ENCODE measurements around the gene ARHGAP42.
A peak's percentile ranks its signal among the peaks of the same experiment; 100 is the strongest.

Gene ARHGAP42

DNA sequence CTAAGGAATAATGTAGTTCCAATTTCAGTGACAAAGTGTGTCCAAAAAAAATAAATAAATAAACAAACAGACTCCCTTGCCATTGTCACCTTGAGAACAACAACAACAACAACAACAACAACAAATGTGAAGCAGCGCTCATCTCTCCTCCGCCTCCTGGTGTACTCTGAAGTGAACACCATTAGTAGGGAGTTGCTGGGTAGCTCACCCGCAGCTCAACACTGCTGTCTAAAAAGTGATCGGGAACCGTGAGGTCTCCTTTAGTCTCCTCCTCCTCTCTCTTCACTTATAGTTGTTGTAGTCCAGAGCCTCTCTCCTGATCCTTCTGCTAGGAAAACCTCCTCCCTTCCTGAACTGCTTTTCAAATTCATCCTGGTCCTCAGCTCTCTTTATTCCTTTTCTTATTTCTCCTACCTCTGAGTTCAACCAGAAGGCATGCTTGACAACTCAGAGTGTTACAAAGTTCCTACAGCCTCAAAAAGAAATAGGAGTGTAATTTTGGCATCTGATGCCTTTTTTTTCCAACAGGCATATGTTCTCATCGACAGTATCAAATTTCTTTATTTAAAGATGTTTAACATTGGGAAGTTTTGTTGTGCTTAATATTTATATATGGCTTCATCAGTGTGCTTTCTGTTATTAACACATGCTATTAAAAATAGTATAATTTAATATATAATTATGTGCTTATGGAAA, 227.5 kb downstream of the ARHGAP42 start:
- no peak for DNase-seq

DNA sequence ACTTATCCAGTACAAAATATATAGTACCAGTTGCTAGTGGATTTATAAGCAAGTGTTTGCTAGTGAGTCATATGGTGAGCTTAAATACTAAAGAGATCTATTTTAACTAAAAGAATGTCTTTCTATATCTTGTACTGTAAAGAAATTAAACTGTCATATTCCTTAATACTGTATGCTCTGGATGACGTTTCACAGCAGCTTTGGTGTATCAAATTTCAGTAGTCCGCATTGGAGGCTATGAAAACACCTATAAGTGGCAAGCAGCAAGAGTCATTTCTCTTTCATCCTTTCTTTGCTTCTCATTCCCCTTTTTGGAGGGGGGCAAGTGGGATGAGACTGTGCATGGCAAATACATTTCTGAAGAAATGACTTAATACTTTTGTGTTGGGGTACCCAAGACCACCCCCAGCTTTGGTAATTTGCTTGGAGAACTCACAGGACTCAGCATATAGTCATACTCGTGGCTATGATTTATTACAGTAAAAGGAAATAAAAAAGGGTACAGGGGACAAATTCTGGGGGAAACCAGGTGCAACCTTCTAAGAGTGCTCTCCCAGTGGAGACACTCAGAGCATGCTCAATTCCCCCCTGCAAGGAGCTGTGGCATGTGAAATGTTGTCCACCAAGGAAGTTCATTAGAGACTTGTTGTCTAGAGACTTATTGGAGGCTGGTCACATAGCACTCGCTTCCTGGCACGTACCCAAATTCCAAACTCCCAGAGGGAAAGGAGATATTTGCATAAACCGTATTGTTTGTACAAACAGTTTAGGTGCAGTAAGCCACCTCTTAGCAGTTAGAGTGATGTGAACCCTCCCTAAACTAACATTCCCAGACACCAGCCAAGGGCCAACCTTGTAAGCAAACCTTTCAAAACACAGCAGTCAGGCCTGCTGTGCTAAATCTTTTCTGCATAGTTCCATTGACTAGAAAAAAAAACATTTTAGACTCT, 231.7 kb downstream of the ARHGAP42 start:
- peak in 8 of 56 donors; percentile 5 to 27 (median 15) for DNase-seq

DNA sequence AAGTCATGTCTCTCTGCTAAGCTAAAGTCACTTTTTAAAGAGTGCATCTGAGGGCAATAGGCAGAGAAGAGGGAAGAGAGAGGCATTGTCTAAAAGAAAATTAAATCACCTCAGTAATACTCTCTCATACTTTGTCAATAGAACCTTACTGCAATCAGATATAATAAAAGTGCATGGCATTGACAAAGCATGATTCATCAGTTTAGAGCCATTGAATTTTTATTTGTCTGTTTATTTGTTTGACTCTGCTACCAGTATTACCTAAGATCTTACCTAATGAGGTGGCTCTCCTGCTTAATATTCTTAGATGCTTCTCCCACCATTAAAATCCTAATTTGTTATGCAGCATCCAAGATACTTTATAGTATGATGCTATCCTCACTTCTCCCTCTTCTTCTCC, 233.5 kb downstream of the ARHGAP42 start:
- DNase-seq, result no peak

DNA sequence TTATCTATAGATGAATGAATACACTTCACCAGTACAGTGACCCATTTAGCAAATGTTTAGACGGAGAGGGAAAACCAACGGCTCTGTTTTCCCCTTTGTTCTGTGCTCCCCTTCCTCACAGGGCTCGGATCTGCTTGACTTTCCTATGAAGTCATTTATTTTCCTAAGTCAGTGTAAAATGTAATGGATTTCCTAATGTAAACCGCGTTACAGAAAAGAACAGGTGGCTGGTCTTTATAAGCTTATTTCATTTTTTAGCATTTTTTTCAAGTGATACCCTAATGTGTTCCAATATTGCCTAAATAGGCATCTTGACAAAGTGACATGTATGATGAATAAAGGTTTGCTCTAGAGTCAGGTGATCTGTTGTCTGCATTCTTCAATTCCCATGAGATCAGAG, 235.0 kb downstream of the ARHGAP42 start:
- no peak for DNase-seq

DNA sequence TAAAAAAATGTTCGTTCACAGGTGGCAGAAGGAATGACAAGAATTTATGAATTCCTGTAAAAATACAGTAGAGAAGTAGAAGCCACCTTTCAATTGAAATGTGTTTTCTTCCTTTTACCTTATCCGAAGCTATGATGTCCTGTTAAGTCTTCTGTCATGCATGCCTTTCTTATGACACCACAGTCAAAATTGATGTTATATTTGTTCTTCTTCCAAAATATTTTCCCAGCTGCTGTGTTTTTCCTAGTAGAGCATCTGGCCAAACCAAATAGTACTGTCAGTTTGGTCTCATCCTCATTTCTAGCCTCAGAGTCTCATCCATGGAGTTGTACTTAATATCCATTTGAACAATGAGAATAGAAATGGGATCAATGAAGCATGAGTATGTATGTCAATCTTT, 236.5 kb downstream of the ARHGAP42 start:
- no peak for DNase-seq

DNA sequence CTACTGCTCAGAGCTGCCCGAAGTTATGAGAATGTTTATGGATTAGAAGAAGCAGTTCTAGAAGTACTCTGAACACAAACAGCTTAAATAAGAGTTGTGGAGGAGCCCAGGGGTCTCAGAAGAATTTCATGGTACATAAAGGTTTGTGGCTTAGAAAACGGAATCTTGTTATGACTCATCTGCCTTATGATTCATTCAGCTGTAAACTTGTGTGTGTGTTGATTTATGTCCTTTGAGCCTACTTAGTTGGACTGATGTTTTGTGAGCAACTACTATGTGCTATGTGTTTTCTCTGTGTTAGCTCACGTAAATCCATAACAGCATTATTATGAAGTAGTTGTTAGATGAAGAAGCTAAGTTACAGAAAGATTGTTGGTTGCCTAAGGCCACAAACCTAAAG, 238.8 kb downstream of the ARHGAP42 start:
- DNase-seq, result no peak

DNA sequence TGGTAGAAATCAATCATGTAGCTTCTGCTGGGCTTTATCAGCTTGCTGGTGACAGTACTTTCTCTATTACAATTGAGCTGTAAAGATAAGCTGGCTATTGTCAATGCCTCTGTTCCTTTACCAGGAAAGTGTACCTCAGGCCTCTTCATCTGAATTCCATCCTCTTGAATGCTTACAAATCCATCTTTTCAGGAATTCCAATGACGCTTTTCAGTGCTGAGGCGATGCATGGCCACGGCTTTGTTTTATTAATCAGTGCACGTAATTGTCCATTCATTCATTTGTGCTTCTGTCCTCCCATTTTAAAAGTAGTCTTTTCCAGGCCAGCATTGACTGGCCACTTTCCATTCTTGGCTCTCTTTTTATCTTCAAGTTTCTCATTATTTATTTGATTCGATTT, 240.5 kb downstream of the ARHGAP42 start:
- no peak for DNase-seq

DNA sequence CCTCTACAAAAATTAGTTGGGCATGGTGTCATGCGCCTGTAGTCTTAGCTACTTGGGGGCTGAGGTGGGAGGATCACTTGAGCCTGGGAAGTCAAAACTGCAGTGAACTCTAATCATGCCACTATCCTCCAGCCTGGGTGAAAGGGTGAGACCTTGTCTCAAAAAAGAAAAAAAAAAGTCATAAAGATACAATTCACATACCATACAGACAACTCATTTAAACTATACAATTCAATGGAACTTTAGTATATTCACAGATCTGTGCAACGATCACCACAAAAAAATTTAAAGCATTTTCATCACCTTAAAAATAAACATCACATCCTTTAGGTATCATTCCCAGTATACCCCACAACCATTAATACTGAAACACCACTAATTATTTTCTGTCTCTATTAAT, 241.3 kb downstream of the ARHGAP42 start:
- no peak for DNase-seq

DNA sequence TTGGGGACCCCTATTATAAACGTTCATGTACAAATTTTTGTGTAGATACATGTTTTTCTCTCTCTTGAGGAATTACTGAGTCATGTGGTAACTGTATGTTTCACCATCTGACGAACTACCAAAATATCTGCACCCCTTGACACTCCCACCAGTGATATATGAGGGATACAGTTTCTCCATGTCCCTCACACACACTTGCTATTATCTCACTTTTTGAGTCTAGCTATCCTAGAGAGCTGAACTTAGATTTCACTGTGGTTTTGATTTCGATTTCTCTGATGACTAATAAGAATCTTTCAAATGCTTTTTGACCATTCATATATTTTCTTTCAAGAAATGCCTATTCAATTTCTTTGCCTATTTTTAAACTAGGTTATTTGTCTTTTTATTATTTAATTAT, 242.3 kb downstream of the ARHGAP42 start:
- no peak for DNase-seq

DNA sequence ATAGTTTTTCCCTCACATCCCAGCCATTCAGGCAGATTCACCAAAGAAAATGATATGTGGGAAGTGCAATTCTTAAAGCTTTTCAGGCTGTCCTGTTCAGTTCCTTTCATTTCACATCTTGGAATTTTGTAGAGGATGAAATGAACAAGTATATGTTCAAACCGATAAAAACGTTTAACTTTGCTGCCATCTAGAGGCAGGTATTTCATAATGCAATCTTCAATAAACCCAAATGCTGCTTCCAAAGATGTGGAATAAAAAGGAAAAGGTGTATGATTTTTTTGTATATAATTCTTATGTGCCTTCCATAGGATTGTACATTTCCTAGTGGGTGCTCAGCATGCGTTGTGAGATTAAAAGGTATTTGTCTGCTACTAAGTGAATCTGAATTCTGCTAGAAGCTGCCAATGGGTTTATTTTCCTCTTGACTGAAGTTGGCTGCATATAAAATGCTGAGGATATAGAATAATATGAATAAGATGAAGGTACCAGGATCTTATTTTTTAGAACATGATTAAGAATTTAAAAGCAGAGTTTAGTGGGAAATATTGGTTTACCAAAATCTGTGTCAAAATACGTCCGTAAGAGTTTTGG, 243.2 kb downstream of the ARHGAP42 start:
- DNase-seq, result no peak

DNA sequence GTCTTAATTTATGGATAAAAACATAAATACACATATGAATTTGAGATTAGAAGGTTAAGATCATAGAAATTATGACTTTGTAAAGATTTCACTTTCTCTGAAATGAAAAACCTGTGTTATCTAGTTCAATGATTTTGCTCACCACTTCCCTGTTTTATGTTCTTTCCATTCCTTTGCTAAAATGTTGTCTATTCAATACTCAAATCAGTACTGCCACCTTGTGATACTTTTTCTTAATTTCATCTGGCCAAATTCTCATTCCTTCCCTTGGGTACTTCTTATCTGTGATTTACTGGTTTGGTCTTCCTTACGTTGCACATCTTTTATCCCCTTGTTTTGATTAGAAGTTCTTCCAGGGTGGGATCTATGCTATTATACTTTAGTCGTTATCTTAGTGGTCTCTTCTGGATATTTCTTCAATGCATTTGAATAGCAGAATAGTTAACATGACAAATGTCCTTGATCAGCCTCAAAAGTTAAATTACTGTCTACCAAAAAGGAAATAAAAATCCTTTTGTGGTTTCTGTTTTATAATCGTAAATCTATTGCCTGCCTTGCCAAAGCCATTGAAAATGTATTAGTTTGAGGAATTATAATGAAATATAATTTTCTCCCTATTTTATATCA, 245.5 kb downstream of the ARHGAP42 start:
- DNase-seq, result no peak

DNA sequence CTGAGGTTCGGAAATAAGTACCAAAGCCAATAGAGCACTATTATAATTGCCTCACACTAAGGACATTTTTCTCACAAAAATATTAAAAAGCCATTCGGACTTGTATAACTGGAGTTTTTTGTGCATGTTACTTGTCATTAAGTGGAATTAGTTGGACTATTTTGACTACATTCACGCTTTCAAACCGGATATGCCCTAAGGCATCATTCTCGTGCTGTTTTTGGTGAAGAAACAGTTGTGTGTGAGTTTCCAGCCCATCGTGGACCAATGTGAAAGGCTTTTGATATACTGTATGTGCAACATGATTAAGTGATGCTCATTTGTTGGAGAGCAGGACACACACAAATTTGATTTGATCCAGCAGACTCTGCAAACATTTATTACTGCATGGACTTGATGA, 249.7 kb downstream of the ARHGAP42 start:
- DNase-seq, result no peak

DNA sequence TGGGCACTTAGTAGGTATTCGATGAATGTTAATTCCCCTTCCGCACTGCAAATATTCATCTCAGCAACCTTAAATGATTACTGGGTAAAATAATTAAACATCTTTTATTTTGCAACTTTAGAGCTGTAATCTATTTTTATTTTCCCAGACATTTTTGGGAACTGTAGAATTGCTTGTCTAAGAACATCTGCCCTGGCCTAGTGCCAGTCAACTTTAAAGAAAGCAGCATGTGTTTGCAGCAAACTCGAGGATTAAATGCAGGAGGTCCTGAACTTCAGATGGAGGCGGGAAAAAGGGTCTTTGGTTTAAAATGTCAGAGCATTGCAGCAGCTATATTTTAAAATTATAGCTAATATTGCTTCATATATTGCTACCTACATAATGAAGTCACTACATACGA, 252.5 kb downstream of the ARHGAP42 start:
- no peak for DNase-seq

DNA sequence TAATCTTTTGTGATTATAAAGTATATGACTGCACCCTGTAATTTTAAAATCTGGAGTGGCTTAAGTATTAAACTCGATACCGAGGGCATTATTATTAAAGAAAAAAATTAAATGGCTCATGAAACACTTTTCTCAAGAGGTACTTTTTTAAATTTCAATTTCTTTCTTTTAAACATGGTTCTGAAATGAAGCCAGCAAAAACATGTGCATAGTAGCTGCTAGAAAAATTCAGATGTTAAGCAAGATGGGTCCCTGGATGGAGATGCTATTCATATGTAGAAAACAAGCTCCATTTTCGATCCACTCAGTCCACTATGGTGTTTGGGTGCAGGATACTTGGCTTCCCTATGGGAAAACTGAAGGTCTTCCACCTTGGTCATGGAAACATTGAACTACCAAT, 253.0 kb downstream of the ARHGAP42 start:
- DNase-seq, result no peak

DNA sequence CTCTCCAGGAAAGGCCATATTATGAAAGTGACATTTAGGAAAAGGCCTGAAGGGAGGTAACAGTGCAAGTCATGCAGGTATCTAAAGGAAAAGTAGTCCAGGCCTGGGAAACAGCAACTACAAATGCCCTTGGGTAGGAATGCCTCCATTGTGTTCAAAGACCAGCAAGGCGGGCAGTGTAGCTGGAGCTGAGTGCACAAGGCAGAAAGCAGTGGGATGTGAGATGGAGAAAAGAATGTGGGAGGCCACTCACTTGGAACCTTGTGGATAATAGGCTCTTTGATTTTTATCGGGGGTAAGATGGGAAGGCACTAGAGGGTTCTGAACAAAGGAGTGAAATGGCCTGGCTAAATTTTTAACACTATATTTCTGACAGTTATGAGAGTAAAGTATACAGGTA, 253.9 kb downstream of the ARHGAP42 start:
- no peak for DNase-seq

DNA sequence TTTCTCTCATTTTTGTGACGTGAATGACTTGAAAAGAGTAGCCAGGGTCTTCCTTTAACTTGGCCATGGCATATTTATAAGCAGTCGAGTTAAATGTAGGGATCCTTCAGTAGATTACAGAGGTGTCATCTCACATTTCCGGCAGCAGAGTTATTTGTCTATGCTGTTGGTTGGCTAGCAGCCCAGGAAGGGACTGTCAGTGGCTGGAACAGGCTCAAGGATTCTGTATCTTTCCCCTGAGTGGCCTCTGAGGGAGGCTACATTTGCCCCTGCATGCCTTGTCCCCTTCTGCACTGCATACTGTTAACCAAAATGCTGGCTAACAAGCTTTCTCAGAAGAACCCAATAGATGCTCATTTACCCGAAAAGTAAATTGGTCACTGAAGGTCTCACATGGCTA, 254.9 kb downstream of the ARHGAP42 start:
- no peak for DNase-seq

DNA sequence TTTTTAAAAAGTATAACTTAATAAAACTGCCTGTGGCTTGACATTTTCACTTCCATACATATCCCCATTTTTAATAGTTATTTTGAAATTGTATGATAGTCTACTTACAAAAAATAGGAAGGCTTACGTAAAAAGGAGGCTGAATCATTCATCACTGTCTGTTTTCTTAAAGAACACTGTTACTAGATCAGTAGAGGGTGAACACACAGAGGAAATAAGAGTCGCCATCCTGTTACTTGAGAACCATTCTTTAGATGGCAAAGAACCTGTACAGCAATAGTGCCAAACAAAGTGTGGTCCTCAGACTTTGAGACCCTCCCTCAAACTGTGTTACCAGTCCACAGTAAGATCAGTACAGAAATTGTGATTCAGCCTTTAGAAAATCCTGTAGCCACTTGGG, 261.8 kb downstream of the ARHGAP42 start:
- no peak for DNase-seq

DNA sequence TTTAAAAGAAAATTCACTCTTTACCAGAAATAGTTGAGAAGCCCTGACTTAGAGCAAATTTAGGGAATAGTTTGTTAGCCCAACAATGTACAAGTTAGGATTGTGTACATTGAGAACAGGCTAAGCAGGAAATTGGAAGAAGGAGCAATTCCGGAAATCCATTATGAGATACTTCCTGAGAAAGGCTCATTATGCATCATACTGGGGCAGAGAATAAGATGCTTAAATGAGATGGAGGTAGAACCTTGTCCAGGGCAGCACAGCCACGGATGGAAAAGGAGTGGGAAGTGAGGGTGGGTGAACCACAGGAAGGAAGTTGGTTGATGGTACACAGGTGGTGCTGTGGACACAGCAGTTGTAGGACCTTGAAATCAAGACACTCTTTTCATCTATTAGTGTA, 262.4 kb downstream of the ARHGAP42 start:
- DNase-seq, result no peak

DNA sequence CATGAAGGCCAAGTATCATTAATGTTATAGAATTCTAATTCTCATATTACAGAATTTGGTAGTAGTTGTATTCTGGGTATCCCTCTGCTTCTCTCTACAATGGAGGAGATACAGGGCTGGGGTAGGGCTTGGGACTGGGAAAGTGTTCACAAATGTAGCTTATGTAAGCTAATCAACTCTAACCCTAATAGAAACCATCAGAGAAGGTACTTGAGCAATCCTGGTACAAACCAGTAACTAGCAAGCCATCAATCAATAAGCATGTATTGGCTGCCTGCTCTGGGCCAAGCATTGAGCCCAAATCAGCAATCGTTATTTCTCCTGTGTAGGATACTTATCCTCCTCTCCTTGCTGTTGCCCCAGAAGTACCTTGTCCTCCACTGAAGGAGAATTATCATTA, 268.2 kb downstream of the ARHGAP42 start:
- no peak for DNase-seq

DNA sequence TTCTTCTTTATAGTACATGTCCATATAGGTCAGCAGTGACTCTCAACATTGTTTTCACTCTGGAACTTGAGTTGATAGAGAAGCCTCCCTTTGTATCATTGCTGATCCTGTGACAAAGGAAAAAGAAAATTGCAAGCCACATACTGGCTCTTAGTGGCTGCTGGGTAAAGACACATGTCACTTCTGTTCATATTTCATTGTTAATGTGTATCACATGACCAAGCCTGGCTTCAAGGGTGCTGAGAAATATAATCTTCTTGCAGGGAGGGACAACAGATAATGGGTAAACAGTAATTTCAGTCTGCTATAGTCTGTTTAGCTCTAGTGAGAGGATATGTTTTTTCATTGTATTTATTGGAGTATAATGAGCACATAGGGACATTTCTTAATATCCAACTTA, 269.3 kb downstream of the ARHGAP42 start:
- DNase-seq, result no peak

DNA sequence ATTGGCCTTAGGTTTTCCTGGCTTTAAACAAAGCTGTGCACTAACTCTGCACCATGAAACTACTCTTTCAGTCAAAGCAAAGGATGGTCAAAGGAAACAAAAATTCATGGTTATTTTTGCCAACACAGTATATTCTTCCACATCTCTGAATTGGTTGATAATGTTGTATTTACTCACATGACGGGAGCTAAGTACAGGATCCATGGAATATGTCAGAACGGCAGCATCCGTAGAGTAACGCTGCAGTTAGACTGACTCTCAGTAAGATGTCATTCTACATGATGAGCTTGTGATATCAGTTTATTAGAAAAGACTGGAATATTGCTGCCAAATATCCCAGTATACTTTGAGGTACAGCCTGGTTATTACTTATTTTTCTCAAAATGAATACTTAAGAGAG, 270.4 kb downstream of the ARHGAP42 start:
- no peak for DNase-seq

DNA sequence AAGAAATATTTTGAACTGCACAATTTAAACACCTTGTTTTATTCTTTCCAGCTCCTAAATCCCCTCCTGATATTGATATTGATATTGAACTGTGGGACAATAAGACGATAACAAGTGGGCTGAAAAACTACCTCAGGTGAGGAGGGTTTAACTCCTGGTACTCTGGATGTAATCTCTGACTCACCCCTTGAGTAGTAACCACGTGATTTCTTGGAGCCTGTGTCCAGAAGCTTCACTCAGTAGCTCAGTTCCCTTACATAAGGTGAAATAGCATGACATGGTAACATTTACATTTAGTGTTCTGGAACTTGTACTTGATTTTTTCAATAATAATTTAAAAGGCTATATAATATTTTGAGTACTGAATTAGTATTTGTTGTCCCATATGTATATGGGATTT, 274.5 kb downstream of the ARHGAP42 start:
- DNase-seq, result no peak
